Mesothelial cell of epicardium (in vitro differentiated cells): ENCODE results near the gene B4GALT4. TPM values are rescaled to one million over a fixed set of nuclear protein-coding genes. Genes with fewer than 3 reads are reported as not detected.

Experiments
- DNase-seq, 2 experiments: peaks; one replicate each; pipeline ENCODE4 v3.0.0; 2021; ENCODE audit warnings: low spot score in 2 of 2; ENCODE audit not compliant: unreplicated experiment in 2 of 2
- H3K27ac Mint-ChIP-seq: 2 replicates; pipeline ENCODE4 v1.8.0; 2021; ENCODE audit warnings: mixed read lengths
- H3K27me3 Mint-ChIP-seq: 2 replicates; pipeline ENCODE4 v1.8.0; 2021; ENCODE audit warnings: low read depth, mixed read lengths
- H3K36me3 Mint-ChIP-seq: 2 replicates; pipeline ENCODE4 v1.8.0; 2021; ENCODE audit warnings: mixed read lengths
- H3K4me1 Mint-ChIP-seq: 2 replicates; pipeline ENCODE4 v1.8.0; 2021; ENCODE audit warnings: mixed read lengths
- H3K4me3 Mint-ChIP-seq: 2 replicates; pipeline ENCODE4 v1.8.0; 2021; ENCODE audit warnings: mild to moderate bottlenecking, moderate library complexity, mixed read lengths
- H3K9me3 Mint-ChIP-seq: 2 replicates; pipeline ENCODE4 v1.8.0; 2021; ENCODE audit warnings: mixed read lengths
- CTCF ChIP-seq: fragments of 200-600 bp; sonication (generic); IDR thresholded peaks from one replicate; pipeline ENCODE4 v1.5.0; 2021; ENCODE audit warnings: antibody characterized with exemption; ENCODE audit not compliant: unreplicated experiment
- total RNA-seq: library from RNA; stranded (reverse); gene quantifications from 3 replicates; pipeline ENCODE4 v1.2.1, GENCODE V29; 2021

The B4GALT4 gene
- total RNA-seq: 20.2 to 24.2 TPM (median 23.1 TPM) in 3 replicates

- no peak for TF ChIP-seq CTCF
- peaks cover 8% of the 10 kb centered on the region for H3K36me3 Mint-ChIP-seq
- H3K9me3 Mint-ChIP-seq: no peaks in the 10 kb centered on the region
- peaks cover 18% of the 10 kb centered on the region for H3K4me1 Mint-ChIP-seq
- peak within 1 kb of the TSS; percentile 87 for H3K27ac Mint-ChIP-seq
- peak within 1 kb of the TSS; percentile 72 for H3K4me3 Mint-ChIP-seq
- peak; percentile 65 to 83 for DNase-seq
- H3K27me3 Mint-ChIP-seq: no peaks in the 10 kb centered on the region
Measured at GRCh38 chr3:119240591-119241434, at the start of gene B4GALT4. TSS of gene B4GALT4 (minus strand) at chr3:119240878. CDS start at chr3:119230099, 10,779 bp downstream.

DNA sequence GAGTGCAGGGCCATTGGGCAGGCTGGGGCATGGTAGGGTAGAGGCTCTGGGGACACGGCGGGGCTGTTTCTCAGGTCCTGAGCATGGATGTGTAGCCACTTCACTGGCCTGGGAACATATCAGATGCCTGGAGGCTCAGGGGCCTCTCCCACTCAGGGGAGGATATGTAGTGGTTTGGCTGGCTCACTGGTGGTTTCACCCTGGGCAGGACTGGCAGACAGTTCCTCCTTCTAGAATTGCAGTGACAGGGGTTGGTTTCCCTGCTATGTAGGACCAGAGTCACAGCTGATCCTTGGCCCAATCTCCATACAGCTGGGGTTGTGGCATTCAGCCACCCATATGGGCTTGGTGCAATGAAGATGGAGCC, 48.7 kb upstream of the B4GALT4 start:
- Mint-ChIP-seq H3K4me1 (peaks cover 23% of the 10 kb centered on the region), H3K27ac (no peak overlapping the region), H3K4me3 (no peak overlapping the region), H3K9me3 (peaks cover 42% of the 10 kb centered on the region), H3K36me3 (peaks cover 14% of the 10 kb centered on the region), H3K27me3 (no peaks in the 10 kb centered on the region)
- no peak for TF ChIP-seq CTCF
- no peak for DNase-seq

- Mint-ChIP-seq H3K4me3 (no peak overlapping the region), H3K27ac (no peak overlapping the region), H3K4me1 (peaks cover 23% of the 10 kb centered on the region), H3K36me3 (peaks cover 14% of the 10 kb centered on the region), H3K9me3 (peaks cover 46% of the 10 kb centered on the region), H3K27me3 (no peaks in the 10 kb centered on the region)
- TF ChIP-seq CTCF: no peak
- no peak for DNase-seq
Measured at GRCh38 chr3:119288669-119289403, 48.2 kb upstream of the B4GALT4 start.

DNA sequence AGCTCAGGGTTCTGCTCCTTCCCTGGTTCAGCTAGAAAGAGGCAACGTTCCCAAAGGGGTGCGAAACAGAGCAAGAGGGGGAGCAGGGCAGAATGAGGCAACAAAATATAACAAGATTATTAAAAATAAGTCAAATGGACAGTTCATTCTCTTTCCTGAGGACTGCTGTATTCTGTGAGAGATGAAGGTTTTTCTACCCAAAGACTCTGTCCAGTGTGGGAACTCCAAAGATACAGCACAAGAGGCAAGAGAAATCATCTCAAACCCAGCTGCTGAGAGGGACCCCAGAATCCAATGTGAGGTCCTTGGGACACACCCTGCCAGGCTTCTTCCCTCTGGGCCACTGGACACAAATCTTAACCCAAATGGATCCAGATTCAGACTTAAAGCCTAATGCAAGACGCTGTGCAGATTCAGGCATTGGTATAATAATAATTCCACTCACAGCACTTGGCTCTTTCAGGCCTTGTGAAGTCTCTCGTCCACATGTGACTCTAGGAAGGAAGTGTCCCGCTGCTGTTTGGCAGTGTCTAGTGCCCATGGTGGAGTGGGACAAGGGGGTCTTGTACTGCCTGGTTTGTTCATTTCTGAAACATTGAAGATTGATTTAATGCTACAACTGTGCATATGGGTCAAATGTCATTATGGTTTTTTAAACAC, 39.0 kb upstream of the B4GALT4 start:
- Mint-ChIP-seq H3K27me3 (no peaks in the 10 kb centered on the region), H3K36me3 (peaks cover 10% of the 10 kb centered on the region), H3K4me3 (no peak overlapping the region), H3K4me1 (no peaks in the 10 kb centered on the region), H3K27ac (no peak overlapping the region), H3K9me3 (peaks cover 24% of the 10 kb centered on the region)
- TF ChIP-seq CTCF: no peak
- DNase-seq: no peak

DNA sequence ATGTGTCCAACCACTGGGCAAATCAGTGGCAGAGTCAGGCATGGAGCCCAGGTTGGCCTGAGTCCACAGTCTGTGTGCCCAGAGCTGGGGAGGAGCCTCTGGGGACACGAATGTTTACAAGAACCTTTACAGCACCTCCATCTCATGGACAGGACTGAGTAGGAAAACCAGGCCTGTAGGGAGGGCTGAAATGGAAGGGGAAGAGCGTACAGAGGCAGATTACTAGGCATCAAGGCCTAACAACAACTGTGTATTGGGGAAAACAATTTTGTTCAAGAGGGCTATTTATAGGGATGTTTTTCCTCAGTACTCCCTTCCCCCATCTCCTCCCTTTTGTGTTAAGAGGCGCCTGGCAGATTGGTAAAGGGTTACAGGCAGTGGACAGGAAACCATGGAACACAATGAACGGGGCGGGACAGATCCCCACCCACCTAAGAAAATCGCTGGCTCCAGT, 38.5 kb upstream of the B4GALT4 start:
- Mint-ChIP-seq H3K9me3 (peaks cover 21% of the 10 kb centered on the region), H3K27ac (no peak overlapping the region), H3K4me3 (no peak overlapping the region), H3K27me3 (no peaks in the 10 kb centered on the region), H3K36me3 (peaks cover 10% of the 10 kb centered on the region), H3K4me1 (no peaks in the 10 kb centered on the region)
- no peak for TF ChIP-seq CTCF
- no peak for DNase-seq
